ENCODE measurements around the gene ARL2. TPM values are rescaled to one million over a fixed set of nuclear protein-coding genes. Genes with fewer than 3 reads are reported as not detected.

ARL2 gene
- total RNA-seq, 4 donors from 2014 or later, result 150 to 268 (median 170) TPM

DNA sequence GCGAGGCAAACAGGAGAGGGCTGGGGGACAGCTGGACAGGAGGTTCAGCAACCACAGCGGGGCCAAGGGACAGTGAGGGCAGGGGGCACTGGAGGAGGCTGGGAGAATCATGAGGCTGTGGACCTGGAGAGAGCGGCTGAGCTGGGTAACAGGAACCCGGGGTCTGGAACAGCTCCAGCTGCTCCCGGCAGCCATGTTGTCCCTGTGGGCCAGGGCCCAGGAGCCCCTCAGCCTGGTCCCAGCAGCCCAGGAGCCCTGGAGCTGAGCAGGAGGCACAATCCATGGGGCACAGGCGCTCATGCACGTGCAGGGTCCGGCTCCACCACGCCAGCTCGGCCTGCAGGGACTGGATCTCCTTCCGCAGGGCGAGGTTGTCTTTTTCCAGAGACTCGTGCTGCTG lies 24.5 kb upstream of the ARL2 start:
- DNase-seq, result no peak

GRCh38 chr11:64990222-64990923 lies 23.6 kb upstream of the ARL2 start:
- no peaks in the 10 kb centered on the region for H3K36me3 ChIP-seq
- ATAC-seq (peak; percentile 45 to 48), DNase-seq (peak; percentile 15 to 30)
- intact Hi-C loops (cut with DNase I; ENCODE audit: low total_unique reads) (no loop called here), in situ Hi-C loops (cut with MboI; ENCODE audit: low sequenced_read_pairs in 4 of 4) (no loop called here)
- H3K27ac ChIP-seq, result peak overlapping the region; percentile 44 to 59 (median 47)
- peak overlapping the region; percentile 4 to 40 (median 34) for H3K4me3 ChIP-seq
- TF ChIP-seq POLR2A (IDR thresholded peaks at IDR 0.05), result no peak
- TF ChIP-seq CTCF (IDR thresholded peaks at IDR 0.05 in 4 of 5, conservative IDR thresholded peaks at IDR 0.05 in 1 of 5), result no peak
- peaks cover 6 to 14% of the 10 kb centered on the region in 2 donors for H3K4me1 ChIP-seq
- no peaks in the 10 kb centered on the region for H3K9me3 ChIP-seq
- H3K27me3 ChIP-seq, result no peaks in the 10 kb centered on the region

More for the DNA sequence above, 24.5 kb upstream of the ARL2 start:
- in situ Hi-C loops (cut with MboI; ENCODE audit: low sequenced_read_pairs in 4 of 4), result no loop called here
- TF ChIP-seq POLR2A (IDR thresholded peaks at IDR 0.05), result no peak
- no peak for TF ChIP-seq CTCF (IDR thresholded peaks at IDR 0.05 in 4 of 5, conservative IDR thresholded peaks at IDR 0.05 in 1 of 5)
- H3K4me3 ChIP-seq, result peak overlapping the region; percentile 4 to 40 (median 34)
- H3K27ac ChIP-seq, result peak overlapping the region in 3 of 4 donors; percentile 46 to 59 (median 48)
- intact Hi-C loops (cut with DNase I; ENCODE audit: low total_unique reads), result no loop called here
- no peak for ATAC-seq
- H3K36me3 ChIP-seq, result no peaks in the 10 kb centered on the region
- H3K9me3 ChIP-seq, result no peaks in the 10 kb centered on the region
- no peaks in the 10 kb centered on the region for H3K27me3 ChIP-seq
- H3K4me1 ChIP-seq, result peaks cover 6 to 14% of the 10 kb centered on the region in 2 donors

- H3K4me1 ChIP-seq, result peaks cover 20 to 23% of the 10 kb centered on the region in 2 donors
- no peaks in the 10 kb centered on the region for H3K9me3 ChIP-seq
- DNase-seq, result no peak
- no peaks in the 10 kb centered on the region for H3K27me3 ChIP-seq
- in situ Hi-C loops (cut with MboI; ENCODE audit: low sequenced_read_pairs in 4 of 4), result no loop called here
- no peak for ATAC-seq
- intact Hi-C loops (cut with DNase I; ENCODE audit: low total_unique reads), result no loop called here
- H3K4me3 ChIP-seq, result no peak overlapping the region
- no peak overlapping the region for H3K27ac ChIP-seq
- no peak for TF ChIP-seq CTCF (IDR thresholded peaks at IDR 0.05 in 4 of 5, conservative IDR thresholded peaks at IDR 0.05 in 1 of 5)
- TF ChIP-seq POLR2A (IDR thresholded peaks at IDR 0.05), result no peak
- H3K36me3 ChIP-seq, result no peaks in the 10 kb centered on the region
Measured at GRCh38 chr11:64994318-64994717, 19.6 kb upstream of the ARL2 start.

DNA sequence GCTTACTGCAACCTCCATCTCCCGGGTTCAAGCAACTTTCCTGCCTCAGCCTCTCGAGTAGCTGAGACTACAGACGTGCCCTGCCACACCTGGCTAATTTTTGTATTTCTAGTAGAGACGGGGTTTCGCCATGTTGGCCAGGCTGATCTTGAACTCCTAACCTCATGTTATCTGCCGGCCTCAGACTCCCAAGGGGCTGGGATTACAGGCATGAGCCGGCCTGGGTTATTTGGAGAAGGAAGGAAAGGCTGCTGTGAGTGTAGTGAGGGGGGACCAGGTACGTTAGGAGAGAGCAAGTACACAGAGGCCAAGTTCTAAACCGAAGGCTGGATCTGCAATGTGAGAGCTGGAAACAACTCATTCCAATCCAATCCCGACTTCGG lies 17.6 kb upstream of the ARL2 start:
- no peaks in the 10 kb centered on the region for H3K27me3 ChIP-seq
- ATAC-seq (peak in 1 of 2 donors; percentile 23), DNase-seq (no peak)
- in situ Hi-C loops (cut with MboI; ENCODE audit: low sequenced_read_pairs in 4 of 4), result no loop called here
- intact Hi-C loops (cut with DNase I; ENCODE audit: low total_unique reads), result loop anchor here (2.0 to 5.0 kb wide), 4 partner anchors 72 to 191 kb away; partner anchors contain the start of genes ATG2A and PPP2R5B
- TF ChIP-seq CTCF (IDR thresholded peaks at IDR 0.05 in 4 of 5, conservative IDR thresholded peaks at IDR 0.05 in 1 of 5) (no peak), POLR2A (IDR thresholded peaks at IDR 0.05) (no peak)
- peak overlapping the region; percentile 61 to 86 (median 72) for H3K27ac ChIP-seq
- peaks cover 9 to 18% of the 10 kb centered on the region in 2 donors for H3K4me1 ChIP-seq
- H3K4me3 ChIP-seq, result peak overlapping the region; percentile 40 to 83 (median 58)
- H3K36me3 ChIP-seq, result no peaks in the 10 kb centered on the region
- H3K9me3 ChIP-seq, result no peaks in the 10 kb centered on the region
